Hepatic stellate cell (primary cell): ENCODE data around the gene PPP6C.
A peak's percentile ranks its signal among the peaks of the same experiment; 100 is the strongest.
"Not testable (repeated sequence)": the region's sequence is repeated elsewhere in the genome, so short reads cannot be mapped to it uniquely, and the experiment has no call there.

ENCODE experiments used
- DNase-seq: peaks from one replicate; pipeline ENCODE4 v3.0.0; 2011; ENCODE audit warnings: low spot score

The PPP6C gene

GRCh38 chr9:125141751-125142150, 47.9 kb downstream of the PPP6C start:
- DNase-seq, result no peak

- no peak for DNase-seq
Measured at GRCh38 chr9:125141251-125141650, 48.4 kb downstream of the PPP6C start.

- DNase-seq, result no peak
Measured at GRCh38 chr9:125140576-125140975, 49.0 kb downstream of the PPP6C start.

- peak; percentile 24 for DNase-seq
Measured at GRCh38 chr9:125137200-125137599, 52.4 kb downstream of the PPP6C start.

- no peak for DNase-seq
Measured at GRCh38 chr9:125134976-125135375, 54.6 kb downstream of the PPP6C start.

- no peak for DNase-seq
Measured at GRCh38 chr9:125133403-125134329, 55.9 kb downstream of the PPP6C start.

GRCh38 chr9:125131778-125132177, 57.8 kb downstream of the PPP6C start:
- no peak for DNase-seq

GRCh38 chr9:125126019-125126746, 63.4 kb downstream of the PPP6C start:
- peak; percentile 86 for DNase-seq

- no peak for DNase-seq
Measured at GRCh38 chr9:125125523-125125922, 64.1 kb downstream of the PPP6C start.

- DNase-seq, result no peak
Measured at GRCh38 chr9:125121146-125121545, 68.5 kb downstream of the PPP6C start.

GRCh38 chr9:125119643-125120286, 69.8 kb downstream of the PPP6C start:
- no peak for DNase-seq

GRCh38 chr9:125118696-125119095, 70.9 kb downstream of the PPP6C start:
- not testable (repeated sequence) for DNase-seq

GRCh38 chr9:125114503-125114902, 75.1 kb downstream of the PPP6C start:
- not testable (repeated sequence) for DNase-seq

GRCh38 chr9:125110464-125110863, 79.1 kb downstream of the PPP6C start:
- DNase-seq, result no peak

GRCh38 chr9:125108541-125108940, 81.1 kb downstream of the PPP6C start:
- not testable (repeated sequence) for DNase-seq

GRCh38 chr9:125106285-125106893, 83.2 kb downstream of the PPP6C start:
- DNase-seq, result peak; percentile 57

- DNase-seq, result no peak
Measured at GRCh38 chr9:125103770-125104460, 85.7 kb downstream of the PPP6C start.

GRCh38 chr9:125103021-125103420, 86.6 kb downstream of the PPP6C start:
- DNase-seq, result no peak

GRCh38 chr9:125100822-125101221, 88.8 kb downstream of the PPP6C start:
- DNase-seq, result no peak

- DNase-seq, result no peak
Measured at GRCh38 chr9:125099816-125100215, 89.8 kb downstream of the PPP6C start.
